ENCODE data around the gene ENPP6.

DNA sequence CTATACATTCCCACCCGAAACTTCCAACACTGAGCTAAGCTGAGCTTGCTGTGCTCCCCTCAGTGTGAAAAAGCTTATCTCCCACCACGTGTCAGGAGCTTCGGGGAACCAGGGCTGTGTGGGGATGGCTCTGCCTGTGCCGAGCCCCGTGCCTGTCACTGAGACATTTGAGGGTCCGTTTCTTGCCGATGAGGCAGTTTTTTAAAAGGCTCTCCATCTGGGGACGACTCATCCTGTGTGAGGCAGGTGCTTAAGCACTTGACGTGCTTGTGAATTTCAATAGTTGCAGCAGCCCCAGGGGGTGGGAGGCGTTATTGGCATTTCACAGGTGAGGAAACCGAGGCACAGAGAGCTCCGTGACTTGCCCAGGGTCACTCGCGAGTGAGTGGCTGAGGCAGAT, 160.8 kb downstream of the ENPP6 start:
- TF ChIP-seq, protein P1, sequence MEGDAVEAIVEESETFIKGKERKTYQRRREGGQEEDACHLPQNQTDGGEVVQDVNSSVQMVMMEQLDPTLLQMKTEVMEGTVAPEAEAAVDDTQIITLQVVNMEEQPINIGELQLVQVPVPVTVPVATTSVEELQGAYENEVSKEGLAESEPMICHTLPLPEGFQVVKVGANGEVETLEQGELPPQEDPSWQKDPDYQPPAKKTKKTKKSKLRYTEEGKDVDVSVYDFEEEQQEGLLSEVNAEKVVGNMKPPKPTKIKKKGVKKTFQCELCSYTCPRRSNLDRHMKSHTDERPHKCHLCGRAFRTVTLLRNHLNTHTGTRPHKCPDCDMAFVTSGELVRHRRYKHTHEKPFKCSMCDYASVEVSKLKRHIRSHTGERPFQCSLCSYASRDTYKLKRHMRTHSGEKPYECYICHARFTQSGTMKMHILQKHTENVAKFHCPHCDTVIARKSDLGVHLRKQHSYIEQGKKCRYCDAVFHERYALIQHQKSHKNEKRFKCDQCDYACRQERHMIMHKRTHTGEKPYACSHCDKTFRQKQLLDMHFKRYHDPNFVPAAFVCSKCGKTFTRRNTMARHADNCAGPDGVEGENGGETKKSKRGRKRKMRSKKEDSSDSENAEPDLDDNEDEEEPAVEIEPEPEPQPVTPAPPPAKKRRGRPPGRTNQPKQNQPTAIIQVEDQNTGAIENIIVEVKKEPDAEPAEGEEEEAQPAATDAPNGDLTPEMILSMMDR (IDR thresholded peaks at IDR 0.05): no peak
- TF ChIP-seq POLR2A (IDR thresholded peaks at IDR 0.05): no peak
